H1 (cell line): ENCODE results near the gene KCTD11. TPM values are rescaled to one million over a fixed set of nuclear protein-coding genes. Genes with fewer than 3 reads are reported as not detected.

Experiments used
- BRCA1 ChIP-seq: IDR thresholded peaks from 2 replicates; pipeline ENCODE4 v1.6.1; 2012; ENCODE audit warnings: low read depth, low read length, improper control_type of control experiment
- CBX5 ChIP-seq: fragments of 300-800, 300-1000 bp; sonication (generic); IDR thresholded peaks from 2 replicates; pipeline ENCODE4 v1.7.1; 2016; ENCODE audit warnings: antibody characterized with exemption, low read length, low read depth
- CTBP2 ChIP-seq: IDR thresholded peaks from 2 replicates; pipeline ENCODE4 v1.7.0; 2011; ENCODE audit warnings: borderline replicate concordance, mild to moderate bottlenecking, moderate library complexity, mixed read lengths, low read length; ENCODE audit not compliant: insufficient read depth, insufficient read length
- GTF2F1 ChIP-seq: IDR thresholded peaks from 2 replicates; pipeline ENCODE4 v1.6.1; 2012; ENCODE audit warnings: low read depth, low read length, improper control_type of control experiment, borderline replicate concordance
- PHF8 ChIP-seq: fragments of 200-600 bp; sonication (generic); conservative IDR thresholded peaks from 2 replicates; pipeline ENCODE4 v1.7.1; 2012; ENCODE audit warnings: low read depth, mild to moderate bottlenecking, inconsistent platforms, low read length, moderate library complexity
- RFX5 ChIP-seq: IDR thresholded peaks from 2 replicates; pipeline ENCODE4 v1.6.1; 2011; ENCODE audit warnings: low read depth, low read length, improper control_type of control experiment, borderline replicate concordance
- SIRT6 ChIP-seq: IDR thresholded peaks from one replicate; pipeline ENCODE4 v1.7.1; 2012; ENCODE audit warnings: low read length, inconsistent platforms
- SUZ12 ChIP-seq: fragments of 200-600 bp; sonication (generic); IDR thresholded peaks from 2 replicates; pipeline ENCODE4 v1.6.1; 2012; ENCODE audit warnings: mild to moderate bottlenecking, inconsistent platforms, low read length, moderate library complexity, mixed read lengths
- TAF1 ChIP-seq: IDR thresholded peaks from 2 replicates; pipeline ENCODE4 v1.6.1; 2011; ENCODE audit warnings: mild to moderate bottlenecking, low read depth, low read length
- TBP ChIP-seq: IDR thresholded peaks from 2 replicates; pipeline ENCODE4 v1.6.1; 2011; ENCODE audit warnings: low read depth, low read length, improper control_type of control experiment
- TCF12 ChIP-seq: IDR thresholded peaks from 2 replicates; pipeline ENCODE4 v1.6.1; 2011; ENCODE audit warnings: low read depth, mild to moderate bottlenecking, low read length
- ZNF274 ChIP-seq: IDR thresholded peaks from 2 replicates; pipeline ENCODE4 v1.7.0; 2012; ENCODE audit warnings: low read length, borderline replicate concordance; ENCODE audit errors: extremely low read depth
- polyA plus RNA-seq, 7 experiments: library from polyadenylated mRNA; depleted of rRNA in 3 of 7; stranded (reverse) in 5 of 7; unstranded in 2 of 7; fragments of >200 nt in 5 of 7; fragments of 200-250 nt in 2 of 7; gene quantifications; 1 replicate in 5 of 7; 2 replicates in 1 of 7; 4 replicates in 1 of 7; pipeline versions ENCODE4 v1.2.1 to v1.2.3, GENCODE V29; 2011 to 2013; ENCODE audit warnings: missing spikeins in 2 of 7, mixed read lengths in 2 of 7
- total RNA-seq: library from RNA; stranded (reverse); fragmentation: NEBNext Ultra II Directional; extraction: Animal tissue kit (Norgen Biotek cat#: 25700); gene quantifications from 2 replicates; pipeline ENCODE4 v1.2.1, GENCODE V29; 2021

KCTD11 gene
- total and polyA plus RNA-seq, 2 of the 8 experiments (the other 6 are each of a cell fraction or from before 2014, with no cell fraction given): 8.6 to 9.2 TPM

DNA sequence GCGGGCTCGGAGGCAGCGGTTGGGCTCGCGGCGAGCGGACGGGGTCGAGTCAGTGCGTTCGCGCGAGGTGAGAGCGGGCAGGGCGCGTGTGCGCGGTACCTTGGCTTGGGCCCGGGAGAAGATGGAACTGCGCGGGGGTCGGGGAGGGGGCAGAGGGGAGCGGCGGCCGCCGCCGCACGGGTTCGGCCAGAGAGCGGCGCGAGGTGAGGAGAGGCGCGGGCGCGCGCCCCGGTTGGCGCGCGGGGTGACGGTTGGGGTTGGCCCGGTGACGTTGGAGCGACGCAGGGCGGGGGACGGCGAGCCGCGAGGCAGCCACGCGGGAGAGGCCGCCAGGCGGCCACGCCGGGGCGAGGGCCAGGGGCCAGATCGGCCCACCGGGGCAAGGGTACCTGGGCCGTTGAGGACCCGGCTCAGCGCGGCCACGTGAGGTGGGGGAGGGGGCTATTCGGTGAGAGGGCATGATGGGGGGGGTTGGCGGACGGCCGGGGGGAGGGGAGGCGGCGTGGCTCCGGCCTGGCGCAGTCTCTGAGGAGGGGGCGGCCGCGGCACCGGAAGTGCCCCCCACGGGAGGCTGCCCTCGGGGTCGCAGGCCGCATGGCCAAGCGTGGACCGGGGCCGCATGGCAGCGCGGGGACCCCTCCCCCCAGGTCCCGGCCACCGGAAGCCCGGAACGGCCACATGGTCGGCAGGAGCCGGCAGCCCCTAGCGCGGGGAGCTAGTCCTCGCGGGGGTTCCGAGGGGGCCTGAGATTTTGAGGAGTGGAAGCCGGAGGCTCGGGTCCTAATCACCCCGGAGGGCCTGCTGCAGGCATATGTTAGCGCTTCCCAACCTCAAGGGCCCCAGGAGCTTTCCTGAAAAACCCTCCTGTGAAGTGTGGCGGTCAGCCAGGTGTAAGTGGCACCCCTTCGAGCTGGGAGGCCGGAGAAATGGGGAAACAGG lies 44.0 kb upstream of the KCTD11 start (continued):
- TF ChIP-seq TAF1 (peak; percentile 26), TCF12 (no peak), TBP (no peak; the same call in 1 of the 2 replicates), SIRT6 (no peak), PHF8 (peak; percentile 49), RFX5 (no peak), SUZ12 (no peak), CBX5 (no peak), ZNF274 (no peak), GTF2F1 (no peak), CTBP2 (no peak), BRCA1 (no peak)
